IPS DF 4.7 (cell line): ENCODE measurements around the gene TICRR.

ENCODE experiments used
- DNase-seq: peaks from one replicate; pipeline ENCODE4 v3.0.0-alpha.2; 2013; ENCODE audit warnings: low spot score; ENCODE audit errors: extremely low read depth

Gene TICRR

DNA sequence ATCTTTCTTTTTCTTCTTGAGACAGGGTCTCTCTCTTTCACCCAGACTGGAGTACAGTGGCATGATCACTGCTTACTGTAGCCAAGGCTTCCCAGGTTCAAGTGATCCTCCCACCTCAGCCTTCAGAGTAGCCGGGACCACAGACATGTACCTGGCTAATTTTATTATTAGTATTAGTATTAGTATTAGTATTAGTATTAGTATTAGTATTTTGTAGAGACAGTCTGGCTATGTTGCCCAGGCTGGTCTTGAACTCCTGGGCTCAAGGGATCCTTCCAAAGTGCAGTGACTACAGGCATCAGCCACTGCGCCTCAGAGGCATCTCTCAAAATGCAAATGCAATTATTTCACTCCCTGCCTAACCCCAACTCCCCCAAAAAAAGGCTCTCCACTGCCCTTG lies 78.3 kb downstream of the TICRR start:
- no peak for DNase-seq

- no peak for DNase-seq
These were observed 79.1 kb downstream of the TICRR start for GRCh38 chr15:89654301-89654761.

- no peak for DNase-seq
These were observed 79.9 kb downstream of the TICRR start, which contains the start of gene KIF7 for GRCh38 chr15:89654847-89655805. Gene KIF7 (minus strand): TSS chr15:89655467. CDS start chr15:89652930, 2,537 bp downstream.

- DNase-seq = no peak
These were observed 81.0 kb downstream of the TICRR start for GRCh38 chr15:89656116-89656815.

- no peak for DNase-seq
These were observed 82.5 kb downstream of the TICRR start for GRCh38 chr15:89657686-89658200.

- DNase-seq = no peak
These were observed 84.0 kb downstream of the TICRR start for GRCh38 chr15:89659295-89659694.

- no peak for DNase-seq
These were observed 85.3 kb downstream of the TICRR start for GRCh38 chr15:89660556-89660955.

- DNase-seq = no peak
These were observed 87.8 kb downstream of the TICRR start for GRCh38 chr15:89662893-89663626.

- DNase-seq = no peak
These were observed 89.4 kb downstream of the TICRR start for GRCh38 chr15:89664441-89665350.

- DNase-seq = no peak
These were observed 90.3 kb downstream of the TICRR start for GRCh38 chr15:89665449-89666181.

GRCh38 chr15:89666184-89666857 lies 91.1 kb downstream of the TICRR start:
- DNase-seq = no peak

- DNase-seq = no peak
These were observed 91.8 kb downstream of the TICRR start for GRCh38 chr15:89666858-89667705.

- DNase-seq = no peak
These were observed 92.4 kb downstream of the TICRR start for GRCh38 chr15:89667706-89667960.

DNA sequence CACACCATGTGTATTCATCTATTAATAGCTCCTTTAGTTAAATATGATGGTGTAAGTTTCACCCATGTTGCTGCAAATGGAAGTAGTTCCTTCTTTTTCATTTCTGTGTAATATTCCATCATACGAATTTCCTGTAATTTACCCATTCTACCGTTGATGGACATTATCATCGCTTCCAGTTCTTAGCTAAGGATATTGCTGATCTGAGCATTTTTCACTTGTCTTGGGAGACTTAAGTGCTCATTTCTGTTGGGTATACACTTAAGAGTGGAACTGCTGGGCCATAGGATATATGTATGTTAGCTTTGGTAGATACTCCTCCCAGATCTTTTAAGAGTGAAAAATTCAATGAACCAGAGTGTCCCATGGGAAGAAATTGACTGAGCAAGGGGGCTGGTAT lies 92.9 kb downstream of the TICRR start:
- no peak for DNase-seq

GRCh38 chr15:89669309-89669865 lies 94.1 kb downstream of the TICRR start:
- DNase-seq = no peak

- DNase-seq = no peak
These were observed 94.7 kb downstream of the TICRR start for GRCh38 chr15:89669941-89670340.

GRCh38 chr15:89670971-89671560 lies 95.8 kb downstream of the TICRR start:
- no peak for DNase-seq

DNA sequence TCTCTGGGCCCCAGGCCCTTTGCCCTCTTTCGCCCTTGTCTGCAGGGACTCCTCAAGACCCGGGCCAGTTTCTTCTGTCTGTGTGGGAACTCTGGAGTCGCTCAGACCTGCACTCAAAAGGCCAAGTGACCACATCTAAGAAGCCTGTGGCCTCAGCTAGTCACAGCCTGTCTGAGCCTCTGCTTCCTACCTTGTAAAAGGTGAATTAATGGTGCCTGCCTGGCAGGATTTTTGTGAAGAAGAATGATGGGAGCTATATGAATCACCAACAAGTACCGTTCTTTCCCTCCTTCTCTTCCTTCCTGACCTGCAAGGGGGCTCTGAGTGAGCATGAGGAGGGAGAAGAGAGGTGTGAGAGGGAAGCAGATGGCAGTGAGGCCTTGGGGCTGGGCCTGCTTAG lies 96.4 kb downstream of the TICRR start:
- DNase-seq = no peak
